Measurements from ENCODE around the gene TRAPPC3L.

DNA sequence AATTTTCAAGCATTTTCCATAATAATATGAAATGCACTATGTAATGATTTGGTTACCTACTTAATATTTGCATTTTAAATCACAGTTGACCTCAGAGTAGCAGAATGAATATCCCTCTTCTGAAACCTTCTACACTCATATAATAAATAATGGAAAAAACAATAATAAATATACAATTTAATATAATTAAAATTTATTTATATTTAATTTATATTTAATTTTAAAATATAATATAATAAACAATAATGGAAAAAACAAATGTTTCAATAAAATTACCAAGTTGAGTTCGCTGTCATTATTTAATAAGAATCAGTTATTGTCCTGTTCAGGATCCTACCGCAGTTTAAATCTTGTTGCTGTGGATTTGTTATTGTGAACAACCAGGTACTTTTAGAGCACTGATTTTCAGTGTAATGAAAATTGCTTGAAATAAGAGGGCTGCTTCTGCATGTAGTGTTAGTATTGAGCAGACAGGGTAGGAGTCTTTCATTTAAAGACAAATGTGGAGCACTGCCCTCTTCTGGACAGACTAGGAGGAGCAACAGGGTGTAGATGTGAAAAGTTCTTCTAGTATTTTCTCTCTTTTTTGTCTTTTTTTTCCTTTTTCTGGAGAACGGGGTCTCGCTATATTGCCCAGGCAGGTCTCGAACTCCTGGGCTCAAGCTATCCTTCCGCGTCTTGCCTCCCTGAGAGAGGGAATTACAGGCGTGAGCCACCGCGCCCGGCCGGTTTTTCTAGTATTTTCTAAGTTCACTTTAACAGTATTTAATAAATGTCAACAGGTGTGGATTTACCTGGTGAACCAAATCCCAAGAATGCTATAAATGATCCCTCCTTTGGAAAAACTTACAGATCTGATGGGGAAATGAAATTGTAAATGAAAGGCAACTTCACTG, 13.6 kb downstream of the TRAPPC3L start:
- TF ChIP-seq CTCF (IDR thresholded peaks at IDR 0.05), result peak; percentile 65 to 80
- no peak for TF ChIP-seq POLR2A (IDR thresholded peaks at IDR 0.05)
